ENCODE results near the gene FPR3.

FPR3 gene

DNA sequence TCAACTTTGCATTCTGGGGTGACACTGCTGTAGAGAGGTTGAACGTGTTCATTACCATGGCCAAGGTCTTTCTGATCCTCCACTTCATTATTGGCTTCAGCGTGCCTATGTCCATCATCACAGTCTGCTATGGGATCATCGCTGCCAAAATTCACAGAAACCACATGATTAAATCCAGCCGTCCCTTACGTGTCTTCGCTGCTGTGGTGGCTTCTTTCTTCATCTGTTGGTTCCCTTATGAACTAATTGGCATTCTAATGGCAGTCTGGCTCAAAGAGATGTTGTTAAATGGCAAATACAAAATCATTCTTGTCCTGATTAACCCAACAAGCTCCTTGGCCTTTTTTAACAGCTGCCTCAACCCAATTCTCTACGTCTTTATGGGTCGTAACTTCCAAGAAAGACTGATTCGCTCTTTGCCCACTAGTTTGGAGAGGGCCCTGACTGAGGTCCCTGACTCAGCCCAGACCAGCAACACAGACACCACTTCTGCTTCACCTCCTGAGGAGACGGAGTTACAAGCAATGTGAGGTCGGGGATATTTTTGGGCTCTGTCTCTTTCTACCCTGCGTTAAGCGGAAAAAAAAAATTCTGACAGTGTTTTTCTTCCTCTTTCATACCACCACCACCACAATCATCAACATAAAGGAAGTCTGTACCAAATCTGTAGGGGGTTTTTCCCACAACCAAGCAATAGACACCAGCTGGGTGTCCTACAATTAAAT lies 29.5 kb downstream of the FPR3 start:
- TF ChIP-seq EGR1 (IDR thresholded peaks at IDR 0.05) (no peak), YY1 (IDR thresholded peaks at IDR 0.05; ENCODE audit: low read depth) (no peak), EP300 (IDR thresholded peaks at IDR 0.05; ENCODE audit: borderline replicate concordance) (no peak), TCF12 (IDR thresholded peaks at IDR 0.05; ENCODE audit: low read depth) (no peak), TAF1 (IDR thresholded peaks at IDR 0.05; ENCODE audit: low read depth) (no peak), NFIC (IDR thresholded peaks at IDR 0.05) (no peak), RAD21 (IDR thresholded peaks at IDR 0.05; ENCODE audit: low read depth) (no peak), TEAD4 (IDR thresholded peaks at IDR 0.05) (no peak), CREB1 (IDR thresholded peaks at IDR 0.05; ENCODE audit: low read depth) (no peak), ZBTB7A (IDR thresholded peaks at IDR 0.05; ENCODE audit: low read depth) (no peak), CEBPB (IDR thresholded peaks at IDR 0.05) (no peak), FOXM1 (IDR thresholded peaks at IDR 0.05; ENCODE audit: borderline replicate concordance, low read depth) (no peak)
- TF ChIP-seq, protein P1, sequence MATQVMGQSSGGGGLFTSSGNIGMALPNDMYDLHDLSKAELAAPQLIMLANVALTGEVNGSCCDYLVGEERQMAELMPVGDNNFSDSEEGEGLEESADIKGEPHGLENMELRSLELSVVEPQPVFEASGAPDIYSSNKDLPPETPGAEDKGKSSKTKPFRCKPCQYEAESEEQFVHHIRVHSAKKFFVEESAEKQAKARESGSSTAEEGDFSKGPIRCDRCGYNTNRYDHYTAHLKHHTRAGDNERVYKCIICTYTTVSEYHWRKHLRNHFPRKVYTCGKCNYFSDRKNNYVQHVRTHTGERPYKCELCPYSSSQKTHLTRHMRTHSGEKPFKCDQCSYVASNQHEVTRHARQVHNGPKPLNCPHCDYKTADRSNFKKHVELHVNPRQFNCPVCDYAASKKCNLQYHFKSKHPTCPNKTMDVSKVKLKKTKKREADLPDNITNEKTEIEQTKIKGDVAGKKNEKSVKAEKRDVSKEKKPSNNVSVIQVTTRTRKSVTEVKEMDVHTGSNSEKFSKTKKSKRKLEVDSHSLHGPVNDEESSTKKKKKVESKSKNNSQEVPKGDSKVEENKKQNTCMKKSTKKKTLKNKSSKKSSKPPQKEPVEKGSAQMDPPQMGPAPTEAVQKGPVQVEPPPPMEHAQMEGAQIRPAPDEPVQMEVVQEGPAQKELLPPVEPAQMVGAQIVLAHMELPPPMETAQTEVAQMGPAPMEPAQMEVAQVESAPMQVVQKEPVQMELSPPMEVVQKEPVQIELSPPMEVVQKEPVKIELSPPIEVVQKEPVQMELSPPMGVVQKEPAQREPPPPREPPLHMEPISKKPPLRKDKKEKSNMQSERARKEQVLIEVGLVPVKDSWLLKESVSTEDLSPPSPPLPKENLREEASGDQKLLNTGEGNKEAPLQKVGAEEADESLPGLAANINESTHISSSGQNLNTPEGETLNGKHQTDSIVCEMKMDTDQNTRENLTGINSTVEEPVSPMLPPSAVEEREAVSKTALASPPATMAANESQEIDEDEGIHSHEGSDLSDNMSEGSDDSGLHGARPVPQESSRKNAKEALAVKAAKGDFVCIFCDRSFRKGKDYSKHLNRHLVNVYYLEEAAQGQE (IDR thresholded peaks at IDR 0.05; ENCODE audit: low read depth) = no peak
- TF ChIP-seq, protein P2, sequence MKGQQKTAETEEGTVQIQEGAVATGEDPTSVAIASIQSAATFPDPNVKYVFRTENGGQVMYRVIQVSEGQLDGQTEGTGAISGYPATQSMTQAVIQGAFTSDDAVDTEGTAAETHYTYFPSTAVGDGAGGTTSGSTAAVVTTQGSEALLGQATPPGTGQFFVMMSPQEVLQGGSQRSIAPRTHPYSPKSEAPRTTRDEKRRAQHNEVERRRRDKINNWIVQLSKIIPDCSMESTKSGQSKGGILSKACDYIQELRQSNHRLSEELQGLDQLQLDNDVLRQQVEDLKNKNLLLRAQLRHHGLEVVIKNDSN (IDR thresholded peaks at IDR 0.05) = no peak
- TF ChIP-seq, protein P3, sequence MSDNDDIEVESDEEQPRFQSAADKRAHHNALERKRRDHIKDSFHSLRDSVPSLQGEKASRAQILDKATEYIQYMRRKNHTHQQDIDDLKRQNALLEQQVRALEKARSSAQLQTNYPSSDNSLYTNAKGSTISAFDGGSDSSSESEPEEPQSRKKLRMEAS (IDR thresholded peaks at IDR 0.05) = no peak

DNA sequence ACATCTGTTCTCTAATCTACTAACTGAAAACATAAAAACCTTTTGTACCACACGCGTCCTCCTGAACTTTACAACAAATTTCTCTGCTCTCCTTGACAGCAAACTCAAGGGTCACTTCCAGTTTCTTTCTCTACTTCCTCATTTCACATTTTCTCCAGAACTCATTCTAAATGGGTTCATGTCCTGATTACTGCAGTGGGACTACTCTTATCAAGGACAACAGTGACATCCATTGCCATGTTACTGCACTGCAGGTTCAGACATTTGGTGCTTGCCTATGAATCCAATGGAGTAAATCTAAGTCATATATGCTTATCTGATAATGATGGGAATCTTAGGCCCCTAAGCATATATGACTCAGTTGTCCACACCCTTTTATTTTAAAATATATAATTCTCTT lies 35.3 kb downstream of the FPR3 start:
- TF ChIP-seq RAD21 (IDR thresholded peaks at IDR 0.05; ENCODE audit: low read depth) (peak; percentile 28; the same call in 1 of the 2 replicates), YY1 (IDR thresholded peaks at IDR 0.05; ENCODE audit: low read depth) (no peak), CEBPB (IDR thresholded peaks at IDR 0.05) (no peak), TAF1 (IDR thresholded peaks at IDR 0.05; ENCODE audit: low read depth) (no peak), NFIC (IDR thresholded peaks at IDR 0.05) (no peak), ZBTB7A (IDR thresholded peaks at IDR 0.05; ENCODE audit: low read depth) (no peak)
- TF ChIP-seq, protein P2 (IDR thresholded peaks at IDR 0.05) = no peak

DNA sequence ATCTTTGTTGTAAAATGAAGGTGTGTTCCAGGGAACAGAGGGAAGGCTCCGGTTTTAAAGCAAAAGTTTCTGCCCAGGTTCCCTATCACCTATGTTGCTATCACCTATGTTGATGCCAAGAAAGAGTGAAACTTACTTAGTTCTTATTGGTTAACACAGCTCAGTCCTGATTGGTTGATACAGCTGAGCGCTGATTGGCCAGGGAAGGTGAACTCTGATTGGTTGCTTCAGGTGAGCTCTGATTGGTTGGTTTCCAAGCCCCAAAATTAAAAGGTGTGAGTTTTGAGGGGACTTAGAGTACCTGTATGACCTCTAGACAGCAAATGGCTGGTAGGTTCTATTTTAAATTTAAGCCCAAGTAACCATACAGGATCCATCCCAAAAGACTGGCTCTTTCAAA lies 42.2 kb downstream of the FPR3 start:
- TF ChIP-seq NFIC (IDR thresholded peaks at IDR 0.05) (no peak), CREB1 (IDR thresholded peaks at IDR 0.05; ENCODE audit: low read depth) (no peak), ZBTB7A (IDR thresholded peaks at IDR 0.05; ENCODE audit: low read depth) (no peak), YY1 (IDR thresholded peaks at IDR 0.05; ENCODE audit: low read depth) (no peak), EP300 (IDR thresholded peaks at IDR 0.05; ENCODE audit: borderline replicate concordance) (no peak), FOXM1 (IDR thresholded peaks at IDR 0.05; ENCODE audit: borderline replicate concordance, low read depth) (no peak)

DNA sequence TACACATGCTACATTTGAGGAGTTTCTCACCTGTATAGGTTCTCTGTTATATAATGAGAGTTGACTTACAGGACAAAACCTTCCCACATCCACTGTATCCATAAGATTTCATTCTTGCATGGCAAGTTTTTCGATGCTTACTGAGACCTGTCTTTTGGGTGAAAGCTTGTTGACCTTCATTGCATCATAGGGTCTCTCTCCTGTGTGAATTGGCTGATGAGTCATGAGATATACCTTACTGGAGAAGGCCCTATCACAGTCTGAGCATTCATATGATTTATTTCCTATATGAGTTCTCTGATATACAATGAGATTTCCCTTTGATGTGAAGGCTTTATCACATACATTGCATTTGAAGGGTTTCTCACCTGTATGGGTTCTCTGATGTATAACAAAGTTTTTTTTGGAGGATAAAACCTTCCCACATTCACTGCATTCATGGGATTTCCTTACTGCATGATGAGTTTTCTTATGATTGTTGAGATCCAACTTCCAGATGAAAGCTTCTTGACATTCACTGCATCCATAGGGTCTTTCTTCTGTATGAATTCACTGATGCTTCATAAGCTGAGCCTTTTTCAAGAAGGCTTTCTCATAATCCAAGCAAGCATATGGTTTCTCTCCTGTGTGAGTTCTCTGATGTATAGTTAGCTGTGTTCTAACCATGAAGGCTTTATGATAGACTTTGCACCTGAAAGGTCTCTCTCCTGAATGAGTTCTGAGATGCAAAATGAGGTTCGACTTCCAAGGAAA lies 67.1 kb downstream of the FPR3 start:
- TF ChIP-seq RAD21 (IDR thresholded peaks at IDR 0.05; ENCODE audit: low read depth) (no peak), NFIC (IDR thresholded peaks at IDR 0.05) (no peak), CEBPB (IDR thresholded peaks at IDR 0.05) (no peak), TAF1 (IDR thresholded peaks at IDR 0.05; ENCODE audit: low read depth) (no peak), TCF12 (IDR thresholded peaks at IDR 0.05; ENCODE audit: low read depth) (no peak), YY1 (IDR thresholded peaks at IDR 0.05; ENCODE audit: low read depth) (no peak), FOXM1 (IDR thresholded peaks at IDR 0.05; ENCODE audit: borderline replicate concordance, low read depth) (no peak), EGR1 (IDR thresholded peaks at IDR 0.05) (no peak), ZBTB7A (IDR thresholded peaks at IDR 0.05; ENCODE audit: low read depth) (no peak), TEAD4 (IDR thresholded peaks at IDR 0.05) (no peak), CREB1 (IDR thresholded peaks at IDR 0.05; ENCODE audit: low read depth) (no peak), EP300 (IDR thresholded peaks at IDR 0.05; ENCODE audit: borderline replicate concordance) (no peak)
- TF ChIP-seq, protein P2 (IDR thresholded peaks at IDR 0.05) = no peak
- TF ChIP-seq, protein P1 (IDR thresholded peaks at IDR 0.05; ENCODE audit: low read depth) = no peak
- TF ChIP-seq, protein P3 (IDR thresholded peaks at IDR 0.05) = no peak

DNA sequence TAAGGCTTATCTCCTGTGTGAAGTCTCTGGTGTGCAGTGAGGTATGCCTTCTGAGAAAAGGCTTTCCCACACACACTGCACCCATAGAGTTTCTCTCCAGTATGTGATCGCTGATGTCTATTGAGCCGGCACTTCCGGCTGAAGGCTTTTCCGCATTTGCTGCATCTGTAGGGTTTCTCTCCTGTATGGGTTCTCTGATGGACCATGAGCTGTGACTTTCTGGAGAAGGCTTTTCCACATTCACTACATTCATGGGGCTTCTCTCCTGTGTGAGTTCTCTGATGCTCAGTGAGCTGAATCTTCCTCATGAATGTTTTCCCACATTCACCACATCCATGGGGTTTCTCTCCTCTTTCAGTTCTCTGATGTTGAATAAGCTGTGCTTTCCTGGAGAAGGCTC lies 78.1 kb downstream of the FPR3 start:
- no peak for TF ChIP-seq TCF12 (IDR thresholded peaks at IDR 0.05; ENCODE audit: low read depth)
- no peak for TF ChIP-seq EP300 (IDR thresholded peaks at IDR 0.05; ENCODE audit: borderline replicate concordance)
- TF ChIP-seq, protein P1 (IDR thresholded peaks at IDR 0.05; ENCODE audit: low read depth) = no peak
- TF ChIP-seq TEAD4 (IDR thresholded peaks at IDR 0.05) = no peak
- TF ChIP-seq CREB1 (IDR thresholded peaks at IDR 0.05; ENCODE audit: low read depth) = no peak
- TF ChIP-seq ZBTB7A (IDR thresholded peaks at IDR 0.05; ENCODE audit: low read depth) = no peak
- TF ChIP-seq TAF1 (IDR thresholded peaks at IDR 0.05; ENCODE audit: low read depth) = no peak
- TF ChIP-seq NFIC (IDR thresholded peaks at IDR 0.05) = no peak
- TF ChIP-seq CEBPB (IDR thresholded peaks at IDR 0.05) = no peak
- TF ChIP-seq EGR1 (IDR thresholded peaks at IDR 0.05) = no peak
- TF ChIP-seq FOXM1 (IDR thresholded peaks at IDR 0.05; ENCODE audit: borderline replicate concordance, low read depth) = no peak
- TF ChIP-seq, protein P2 (IDR thresholded peaks at IDR 0.05) = no peak
- TF ChIP-seq, protein P3 (IDR thresholded peaks at IDR 0.05) = no peak

All from Ishikawa (cell line).